Germinal center (tissue), 1 donor: ENCODE data around the gene CDC27.
"Not testable (repeated sequence)": the region's sequence is repeated elsewhere in the genome, so short reads cannot be mapped to it uniquely, and the experiment has no call there.

ENCODE experiments used
- DNase-seq: peaks from one replicate; pipeline ENCODE4 v3.0.0; 2012; ENCODE audit warnings: mixed read lengths, low spot score

CDC27 gene, protein sequence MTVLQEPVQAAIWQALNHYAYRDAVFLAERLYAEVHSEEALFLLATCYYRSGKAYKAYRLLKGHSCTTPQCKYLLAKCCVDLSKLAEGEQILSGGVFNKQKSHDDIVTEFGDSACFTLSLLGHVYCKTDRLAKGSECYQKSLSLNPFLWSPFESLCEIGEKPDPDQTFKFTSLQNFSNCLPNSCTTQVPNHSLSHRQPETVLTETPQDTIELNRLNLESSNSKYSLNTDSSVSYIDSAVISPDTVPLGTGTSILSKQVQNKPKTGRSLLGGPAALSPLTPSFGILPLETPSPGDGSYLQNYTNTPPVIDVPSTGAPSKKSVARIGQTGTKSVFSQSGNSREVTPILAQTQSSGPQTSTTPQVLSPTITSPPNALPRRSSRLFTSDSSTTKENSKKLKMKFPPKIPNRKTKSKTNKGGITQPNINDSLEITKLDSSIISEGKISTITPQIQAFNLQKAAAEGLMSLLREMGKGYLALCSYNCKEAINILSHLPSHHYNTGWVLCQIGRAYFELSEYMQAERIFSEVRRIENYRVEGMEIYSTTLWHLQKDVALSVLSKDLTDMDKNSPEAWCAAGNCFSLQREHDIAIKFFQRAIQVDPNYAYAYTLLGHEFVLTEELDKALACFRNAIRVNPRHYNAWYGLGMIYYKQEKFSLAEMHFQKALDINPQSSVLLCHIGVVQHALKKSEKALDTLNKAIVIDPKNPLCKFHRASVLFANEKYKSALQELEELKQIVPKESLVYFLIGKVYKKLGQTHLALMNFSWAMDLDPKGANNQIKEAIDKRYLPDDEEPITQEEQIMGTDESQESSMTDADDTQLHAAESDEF

GRCh38 chr17:47188876-47189731, at the start of gene CDC27:
CDC27 (minus strand) TSS chr17:47189295; CDS start chr17:47189172, 123 bp downstream.
- peak; percentile 97 for DNase-seq

- no peak for DNase-seq
Measured at GRCh38 chr17:47238321-47239010, 49.4 kb upstream of the CDC27 start.

DNA sequence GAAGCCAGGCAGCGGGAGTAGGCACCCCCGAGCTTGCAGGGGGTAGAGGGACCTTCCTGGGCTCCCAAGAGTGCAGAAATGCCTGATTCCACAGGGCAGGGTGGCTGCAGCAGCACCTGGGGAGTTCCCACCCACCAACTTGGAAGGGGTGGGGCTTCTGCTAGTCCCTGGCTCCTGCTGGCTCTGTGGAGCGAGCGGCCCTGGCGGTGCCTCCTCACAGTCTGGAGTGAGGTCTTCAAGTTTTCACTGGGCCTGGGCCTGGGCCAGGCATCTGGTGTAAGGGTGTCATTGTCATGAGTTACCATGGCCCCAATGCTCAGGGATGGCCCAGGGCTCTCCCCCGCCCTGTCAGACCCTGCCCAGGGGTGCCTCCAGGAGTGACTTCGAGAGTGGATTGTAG, 48.7 kb upstream of the CDC27 start:
- DNase-seq: no peak

DNA sequence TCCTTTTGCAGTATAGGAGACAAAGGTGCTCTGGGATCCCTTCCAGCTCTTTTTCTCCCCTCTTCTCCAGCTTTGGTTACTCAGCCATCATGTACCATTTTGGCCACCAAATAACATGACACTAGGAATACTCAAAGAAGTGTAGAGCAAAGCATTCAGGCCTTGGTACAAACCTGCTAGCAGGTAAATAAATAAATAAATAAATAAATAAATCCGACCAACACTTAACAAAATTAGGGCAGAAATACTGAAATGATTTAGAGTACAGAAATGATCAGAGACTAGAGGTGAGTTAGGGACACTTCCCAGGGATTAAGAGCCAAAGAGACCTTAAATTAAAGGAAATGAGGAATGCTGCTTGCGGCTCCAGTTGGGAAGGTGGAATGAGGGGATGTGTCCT, 46.8 kb upstream of the CDC27 start:
- no peak for DNase-seq

GRCh38 chr17:47235506-47235905, 46.4 kb upstream of the CDC27 start:
- DNase-seq: no peak

DNA sequence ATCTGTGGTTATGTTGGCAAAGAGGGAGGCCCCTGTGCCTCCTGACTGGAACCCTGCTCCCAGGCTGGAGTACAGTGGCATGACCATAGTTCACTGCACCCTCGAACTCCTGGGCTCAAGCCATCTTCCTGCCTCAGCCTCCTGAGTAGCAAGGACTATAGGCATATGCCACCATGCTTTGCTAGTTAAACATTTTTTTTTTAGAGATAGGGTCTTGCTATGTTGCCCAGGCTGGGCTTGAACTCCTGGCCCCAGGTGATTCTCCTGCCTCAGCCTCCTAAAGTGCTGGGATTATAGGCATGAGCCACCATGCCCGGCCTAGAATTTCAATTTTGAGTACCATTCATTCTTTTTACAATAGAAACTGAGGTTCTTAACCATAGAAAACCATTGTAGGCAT, 43.4 kb upstream of the CDC27 start:
- DNase-seq: no peak

GRCh38 chr17:47231866-47232265, 42.8 kb upstream of the CDC27 start:
- DNase-seq: no peak

DNA sequence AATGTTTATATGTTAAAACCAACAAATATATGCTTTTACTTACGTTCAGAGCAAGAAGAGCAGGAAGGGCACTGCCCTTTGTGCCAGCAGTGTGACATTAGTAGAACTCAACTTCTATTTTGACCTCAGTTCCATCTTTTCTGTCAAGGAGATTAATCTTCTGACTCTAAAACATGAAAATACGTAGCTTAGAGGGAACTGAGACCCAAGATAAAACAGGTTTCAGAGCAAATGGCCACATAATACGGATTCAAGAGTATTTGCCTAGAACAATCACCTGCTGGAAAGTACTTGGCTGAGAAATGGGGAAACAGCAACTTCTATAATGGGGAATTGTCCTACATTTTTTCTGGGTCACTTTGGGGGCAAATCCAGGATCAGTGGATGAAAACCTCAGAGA, 42.2 kb upstream of the CDC27 start:
- DNase-seq: no peak

DNA sequence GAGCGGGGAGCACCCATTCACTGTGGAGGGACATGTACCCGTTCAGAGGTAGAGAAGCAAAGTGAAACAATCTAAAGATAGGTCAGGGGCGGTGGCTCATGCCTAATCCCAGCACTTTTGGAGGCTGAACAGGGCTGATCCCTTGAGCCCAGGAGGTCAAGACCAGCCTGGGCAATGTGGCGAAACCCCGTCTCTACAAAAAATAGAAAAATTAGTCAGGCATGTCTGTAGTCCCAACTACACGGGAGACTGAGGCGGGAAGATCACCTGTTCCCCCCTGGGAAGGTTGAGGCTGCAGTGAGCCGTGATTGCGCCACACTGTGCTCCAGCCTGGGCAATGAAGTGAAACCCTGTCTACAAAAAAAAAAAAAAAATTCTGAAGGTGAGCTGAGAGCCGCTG, 41.8 kb upstream of the CDC27 start:
- no peak for DNase-seq

DNA sequence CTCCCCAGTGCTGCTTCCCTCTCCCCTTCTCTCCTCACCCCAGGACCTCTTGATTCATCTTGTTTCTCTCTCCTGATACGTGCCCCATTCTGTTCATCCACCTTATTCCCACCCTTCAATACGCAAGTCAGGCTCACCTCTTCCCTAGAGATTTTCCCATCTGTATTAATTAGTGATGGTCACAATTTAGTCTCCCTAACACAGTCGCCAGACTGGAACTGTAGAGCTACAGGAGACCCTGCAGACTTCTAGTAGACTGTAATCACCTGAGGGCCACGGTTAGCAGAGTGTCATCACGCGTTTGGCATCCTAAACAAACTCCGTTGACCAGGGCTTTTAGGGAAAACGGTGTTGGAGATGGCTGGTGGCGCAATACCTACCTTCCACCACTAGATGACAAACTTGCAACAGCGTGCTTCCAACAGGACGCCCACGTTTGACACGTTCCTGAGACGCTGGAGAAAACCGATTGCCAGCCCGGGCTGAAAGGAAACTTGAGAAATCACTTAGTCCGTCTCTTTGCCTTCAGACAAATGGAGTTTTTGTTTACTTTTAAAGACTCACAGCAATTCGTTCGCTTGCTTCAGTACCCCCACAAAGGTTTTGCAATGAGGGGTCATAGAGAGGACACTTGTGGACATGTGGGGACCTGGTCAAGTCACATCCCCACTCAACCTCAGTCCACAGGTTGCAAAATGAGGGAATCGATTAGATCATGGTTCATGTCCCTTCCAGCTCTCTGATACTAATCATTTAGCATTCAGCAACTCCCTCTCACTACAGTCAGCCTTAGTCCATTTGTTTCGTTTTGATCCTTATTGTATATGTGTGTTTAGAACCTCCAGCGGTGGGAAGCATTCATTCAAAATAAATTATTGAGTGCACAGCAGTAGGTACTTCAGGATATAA, 40.7 kb upstream of the CDC27 start:
- DNase-seq: peak; percentile 83

GRCh38 chr17:47227862-47228261, 38.8 kb upstream of the CDC27 start:
- no peak for DNase-seq

DNA sequence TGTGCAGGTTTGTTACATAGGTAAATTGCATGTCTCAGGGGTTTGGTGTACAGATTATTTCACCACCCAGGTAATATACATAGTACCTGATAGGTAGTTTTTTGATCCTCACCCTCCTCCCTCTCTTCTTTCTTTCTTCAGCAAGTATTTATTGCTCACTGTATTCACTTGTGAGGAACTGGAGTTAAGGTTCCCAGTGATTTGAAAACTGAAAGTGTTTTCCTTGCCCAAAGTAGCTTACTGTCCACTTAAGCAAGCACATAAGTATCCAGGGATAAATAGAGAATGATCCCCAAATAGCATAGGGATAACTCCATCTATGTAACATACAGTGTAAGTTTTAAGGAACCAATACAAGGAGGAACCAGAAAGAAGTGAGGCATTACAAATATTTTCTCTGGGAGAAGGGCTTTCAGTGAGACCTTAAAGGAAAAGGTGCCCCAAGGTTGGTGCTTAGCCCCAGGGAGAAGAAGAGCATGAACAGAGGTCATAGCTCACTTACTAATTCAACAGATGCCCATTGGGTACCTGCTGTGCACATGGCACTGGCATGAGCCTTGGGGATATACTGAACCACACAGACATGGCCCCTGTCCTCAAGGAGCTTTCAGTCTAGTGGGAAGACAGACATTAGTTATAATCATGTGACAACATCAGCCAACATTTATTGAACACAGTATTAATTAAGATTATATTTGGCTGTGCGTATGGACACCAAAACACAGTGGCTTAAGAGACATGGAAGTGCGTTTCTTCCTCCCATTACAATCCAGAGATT, 37.0 kb upstream of the CDC27 start:
- no peak for DNase-seq

GRCh38 chr17:47225436-47225858, 36.4 kb upstream of the CDC27 start:
- DNase-seq: no peak

DNA sequence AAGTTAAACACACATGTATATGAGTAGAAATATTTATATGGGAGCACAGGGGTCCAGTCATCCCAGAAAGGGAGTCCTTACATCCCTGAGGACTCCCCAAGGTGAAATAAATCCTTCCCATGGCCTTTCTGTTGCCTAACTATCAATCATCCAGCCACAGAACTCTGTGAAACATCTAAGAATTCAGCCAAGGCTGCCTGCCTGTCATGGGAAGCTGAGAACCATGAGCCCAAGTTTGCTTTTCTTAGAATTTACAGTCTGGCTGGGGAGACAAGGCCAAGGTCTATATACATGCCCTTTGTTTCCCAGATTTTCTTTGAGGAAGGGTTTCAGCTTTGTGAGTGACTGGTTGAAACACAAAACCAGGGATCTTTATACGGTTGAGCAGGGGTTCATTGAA, 35.9 kb upstream of the CDC27 start:
- no peak for DNase-seq

DNA sequence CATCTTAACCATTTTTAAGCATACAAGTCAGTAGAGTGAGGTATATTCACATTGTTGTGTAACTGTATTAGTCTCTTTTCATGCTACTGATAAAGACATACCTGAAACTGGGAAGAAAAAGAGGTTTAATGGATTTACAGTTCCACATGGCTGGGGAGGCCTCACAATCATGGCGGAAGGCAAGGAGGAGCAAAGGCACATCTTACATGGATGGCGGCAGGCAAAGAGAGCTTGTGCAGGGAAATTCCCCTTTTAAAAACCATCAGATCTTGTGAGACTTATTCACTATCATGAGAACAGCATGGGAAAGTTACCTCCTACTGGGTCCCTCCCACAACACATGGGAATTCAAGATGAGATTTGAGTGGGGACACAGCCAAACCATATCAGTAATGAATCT, 35.0 kb upstream of the CDC27 start:
- DNase-seq: not testable (repeated sequence)

GRCh38 chr17:47223460-47223859, 34.4 kb upstream of the CDC27 start:
- DNase-seq: no peak

- no peak for DNase-seq
Measured at GRCh38 chr17:47223007-47223406, 33.9 kb upstream of the CDC27 start.

- no peak for DNase-seq
Measured at GRCh38 chr17:47222047-47222446, 33.0 kb upstream of the CDC27 start.

GRCh38 chr17:47221154-47221553, 32.1 kb upstream of the CDC27 start:
- no peak for DNase-seq

DNA sequence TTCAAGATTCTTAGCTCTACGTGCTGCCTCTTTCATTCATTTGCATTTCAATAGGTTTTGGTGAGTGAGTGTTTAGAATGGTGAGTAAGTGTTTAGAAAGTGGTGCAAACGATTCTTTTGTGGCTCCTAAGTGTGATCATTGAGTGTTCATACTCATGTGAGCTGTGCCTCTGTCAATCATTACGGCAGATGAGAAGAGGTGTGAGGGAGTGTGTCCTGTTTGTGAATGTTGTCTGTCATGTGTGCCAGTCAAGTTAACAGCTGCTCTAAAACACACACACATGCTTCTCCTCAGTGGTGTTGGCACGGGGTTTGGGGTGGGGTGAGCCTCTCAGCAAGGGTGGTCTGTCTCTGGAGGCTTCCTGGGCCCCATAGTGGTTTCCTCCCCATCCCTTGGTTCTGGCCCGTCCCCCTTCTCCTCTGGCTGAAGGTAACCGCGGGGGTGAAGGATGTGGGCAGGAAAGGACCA, 31.5 kb upstream of the CDC27 start:
- DNase-seq: no peak
